ENCODE data around the gene GSPT1.
"Not testable (repeated sequence)": the region's sequence is repeated elsewhere in the genome, so short reads cannot be mapped to it uniquely, and the experiment has no call there.

Gene GSPT1

GRCh38 chr16:11915644-11916523 lies at the start of gene GSPT1:
Gene GSPT1 (minus strand): TSS chr16:11915956. CDS start chr16:11915720, 236 bp downstream.
- DNase-seq = peak; percentile 98

GRCh38 chr16:11964761-11965551 lies 49.2 kb upstream of the GSPT1 start, which contains the start of gene TNFRSF17:
Gene TNFRSF17 (plus strand): TSS chr16:11965210. CDS start chr16:11965325, 115 bp downstream.
- no peak for DNase-seq

- DNase-seq = no peak
Measured at GRCh38 chr16:11963706-11964105, 48.0 kb upstream of the GSPT1 start.

DNA sequence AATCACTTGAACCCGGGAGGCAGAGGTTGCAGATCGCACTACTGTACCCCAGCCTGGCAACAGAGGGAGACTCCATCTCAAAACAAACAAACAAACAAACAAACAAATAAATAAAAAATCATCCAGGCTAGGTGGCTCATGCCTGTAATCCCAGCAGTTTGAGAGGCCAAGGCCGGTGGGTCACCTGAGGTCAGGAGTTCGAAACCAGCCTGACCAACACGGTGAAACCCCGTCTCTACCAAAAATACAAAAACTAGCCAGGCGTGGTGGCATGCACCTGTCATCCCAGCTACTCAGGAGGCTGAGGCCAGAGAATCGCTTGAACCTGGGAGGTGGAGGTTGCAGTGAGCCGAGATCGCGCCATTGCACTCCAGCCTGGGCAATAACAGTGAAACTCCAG lies 47.2 kb upstream of the GSPT1 start:
- not testable (repeated sequence) for DNase-seq

DNA sequence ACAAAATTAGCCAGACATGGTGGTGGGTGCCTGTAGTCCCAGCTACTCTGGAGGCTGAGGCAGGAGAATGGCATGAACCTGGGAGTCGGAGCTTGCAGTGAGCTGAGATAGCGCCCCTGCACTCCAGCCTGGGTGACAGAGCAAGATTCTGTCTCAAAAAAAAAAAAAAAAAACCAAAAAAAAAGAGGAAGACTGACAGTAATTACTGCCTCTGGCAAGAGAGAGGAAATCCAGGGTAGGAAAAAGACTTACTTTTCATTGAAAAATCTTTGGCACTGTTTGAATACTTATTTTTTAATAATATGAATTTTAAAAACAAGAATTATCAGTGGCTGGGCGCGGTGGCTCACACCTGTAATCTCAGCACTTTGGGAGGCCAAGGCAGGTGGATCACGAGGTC lies 46.7 kb upstream of the GSPT1 start:
- DNase-seq = not testable (repeated sequence)

- DNase-seq = no peak
Measured at GRCh38 chr16:11957591-11958395, 42.0 kb upstream of the GSPT1 start.

DNA sequence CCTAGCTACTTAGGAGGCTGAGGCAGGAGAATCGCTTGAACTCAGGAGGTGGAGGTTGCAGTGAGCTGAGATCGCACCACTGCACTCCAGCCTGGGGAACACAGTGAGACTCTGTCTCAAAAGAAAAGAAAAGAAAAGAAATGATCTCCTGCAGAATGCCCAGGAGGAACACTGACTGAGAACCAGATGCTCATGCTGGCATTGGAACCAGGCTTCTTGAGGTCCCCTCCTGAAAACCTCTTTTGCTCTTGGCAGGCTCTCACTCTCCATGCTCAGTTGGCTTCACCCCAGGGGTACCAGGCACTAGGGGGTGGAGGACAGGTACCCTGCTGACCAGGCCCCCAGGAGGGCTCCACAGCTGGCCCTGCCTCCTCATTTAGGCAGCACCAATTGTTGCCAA lies 40.8 kb upstream of the GSPT1 start:
- no peak for DNase-seq

GRCh38 chr16:11955713-11956123 lies 40.0 kb upstream of the GSPT1 start:
- DNase-seq = no peak

DNA sequence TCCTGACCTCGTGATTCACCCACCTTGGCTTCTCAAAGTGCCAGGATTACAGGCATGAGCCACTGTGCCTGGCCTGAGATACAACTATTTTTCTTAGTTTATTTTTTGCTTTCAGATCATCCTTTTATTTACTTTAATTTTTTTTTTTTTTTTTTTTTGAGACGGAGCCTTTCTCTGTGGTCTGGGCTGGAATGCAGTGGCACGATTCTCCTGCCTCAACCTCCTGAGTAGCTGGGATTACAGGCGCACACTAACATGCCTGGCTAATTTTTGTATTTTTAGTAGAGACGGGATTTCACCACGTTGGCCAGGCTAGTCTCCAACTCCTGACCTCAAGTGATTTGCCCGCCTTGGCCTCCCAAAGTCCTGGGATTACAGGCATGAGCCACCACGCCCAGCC lies 37.8 kb upstream of the GSPT1 start:
- not testable (repeated sequence) for DNase-seq

DNA sequence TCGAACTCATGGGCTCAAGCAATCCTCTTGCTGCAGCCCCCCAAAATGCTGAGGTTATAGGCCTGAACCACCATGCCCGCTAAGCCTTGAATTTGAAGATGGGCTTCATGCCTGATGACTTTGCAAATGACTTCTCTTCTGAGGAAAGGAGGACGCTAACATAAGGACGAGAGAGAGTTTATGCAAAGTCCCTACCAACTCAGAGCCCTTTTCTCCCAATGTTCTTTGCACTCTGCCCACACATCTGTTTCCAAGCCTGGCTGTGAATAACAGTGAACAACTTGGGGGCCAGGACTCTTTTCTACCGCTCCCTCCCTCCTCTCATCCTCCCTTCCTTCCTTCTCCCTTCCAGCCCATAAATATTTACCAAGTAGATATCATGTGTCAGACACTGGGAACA lies 34.6 kb upstream of the GSPT1 start:
- no peak for DNase-seq

- DNase-seq = peak; percentile 3
Measured at GRCh38 chr16:11949527-11949926, 33.8 kb upstream of the GSPT1 start.

- no peak for DNase-seq
Measured at GRCh38 chr16:11948819-11949218, 33.1 kb upstream of the GSPT1 start.

GRCh38 chr16:11946433-11946832 lies 30.7 kb upstream of the GSPT1 start:
- no peak for DNase-seq

DNA sequence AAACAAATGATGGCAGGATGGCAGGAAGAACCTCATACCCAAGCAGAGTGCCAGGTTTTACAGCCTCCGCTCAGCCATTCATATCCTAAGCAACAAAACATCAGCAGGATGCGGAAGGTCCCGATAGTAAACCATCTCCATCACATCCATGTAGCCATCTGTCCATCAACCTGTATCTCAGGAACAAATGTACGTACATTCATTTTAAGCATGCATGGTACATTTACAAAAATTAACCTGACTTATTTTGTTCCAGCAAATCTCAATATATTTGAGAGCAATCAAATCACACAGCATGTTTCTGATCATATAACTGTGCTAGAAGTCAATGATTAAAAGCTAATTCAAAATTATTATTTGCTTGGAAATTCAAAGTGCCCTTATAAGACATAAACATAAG lies 26.2 kb upstream of the GSPT1 start, which contains the start of gene NPIPB2:
TSS of gene NPIPB2 (minus strand) at position 101 of the 400 bp plus-strand sequence. CDS start at position 101, 0 bp downstream.
- not testable (repeated sequence) for DNase-seq

DNA sequence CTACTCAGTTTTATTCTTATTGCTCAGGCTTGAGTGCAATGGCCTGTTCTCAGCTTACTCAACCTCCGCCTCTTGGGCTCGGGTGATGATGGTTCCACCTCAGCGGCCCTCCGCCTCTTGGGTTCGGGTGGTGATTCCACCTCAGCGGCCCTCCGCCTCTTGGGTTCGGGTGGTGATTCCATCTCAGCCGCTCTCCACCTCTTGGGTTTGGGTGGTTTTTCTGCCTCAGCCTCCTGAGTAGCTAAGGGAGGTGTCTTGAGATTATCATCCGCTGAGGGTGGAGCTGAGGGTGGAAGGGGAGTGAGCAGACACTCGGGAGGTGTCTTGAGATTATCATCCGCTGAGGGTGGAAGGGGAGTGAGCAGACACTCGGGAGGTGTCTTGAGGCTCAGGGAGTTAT lies 11.6 kb upstream of the GSPT1 start:
- DNase-seq = not testable (repeated sequence)

DNA sequence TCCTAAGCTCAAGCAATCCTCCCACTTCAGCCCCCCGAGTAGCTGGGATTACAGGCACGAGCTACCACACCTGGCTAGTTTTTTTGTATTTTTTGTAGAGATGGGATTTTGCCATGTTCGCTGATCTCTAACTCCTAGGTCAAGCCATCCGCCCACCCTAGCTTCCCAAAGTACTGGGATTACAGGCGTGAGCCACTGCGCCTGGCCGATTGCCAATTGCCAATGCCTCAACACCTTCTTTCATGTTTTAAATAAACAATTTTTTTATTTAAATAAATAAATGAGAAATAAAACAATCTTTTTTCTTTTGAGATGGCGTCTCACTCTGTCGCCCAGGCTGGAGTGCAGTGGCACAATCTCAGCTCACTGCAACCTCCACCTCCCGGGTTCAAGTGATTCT lies 8.3 kb upstream of the GSPT1 start:
- DNase-seq = not testable (repeated sequence)

- peak; percentile 94 for DNase-seq
Measured at GRCh38 chr16:11916524-11917285, 949 bp upstream of the GSPT1 start.

GRCh38 chr16:11915114-11915643 lies 577 bp downstream of the GSPT1 start:
- DNase-seq = no peak

- no peak for DNase-seq
Measured at GRCh38 chr16:11914210-11915113, 1.3 kb downstream of the GSPT1 start.

- DNase-seq = no peak
Measured at GRCh38 chr16:11913425-11914079, 2.2 kb downstream of the GSPT1 start.
